CD1c-positive myeloid dendritic cell (primary cell): ENCODE results near the gene ARID4B.
"Not testable (repeated sequence)": the region's sequence is repeated elsewhere in the genome, so short reads cannot be mapped to it uniquely, and the experiment has no call there.

Source experiments
- DNase-seq: peaks from one replicate; pipeline ENCODE4 v3.0.0-alpha.2; 2016; ENCODE audit errors: extremely low spot score

ARID4B gene

DNA sequence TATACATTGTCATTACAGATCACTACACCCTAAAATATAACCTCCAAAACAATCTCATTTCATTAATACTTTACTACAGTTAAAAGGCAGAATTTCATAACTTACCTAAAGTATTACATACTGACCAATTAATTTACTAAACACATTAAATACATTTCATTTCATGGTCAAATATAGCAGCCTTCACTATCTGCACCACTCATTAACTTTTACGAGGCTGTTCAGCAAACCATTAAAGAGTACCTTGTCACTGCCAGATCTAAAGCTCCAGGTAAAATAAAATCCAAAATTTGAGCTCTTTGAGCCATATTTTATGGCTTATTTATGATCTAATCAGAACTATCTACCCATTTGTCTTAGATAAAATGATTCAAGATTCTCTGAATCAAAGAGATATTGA is 100.6 kb downstream of the ARID4B start:
- no peak for DNase-seq

DNA sequence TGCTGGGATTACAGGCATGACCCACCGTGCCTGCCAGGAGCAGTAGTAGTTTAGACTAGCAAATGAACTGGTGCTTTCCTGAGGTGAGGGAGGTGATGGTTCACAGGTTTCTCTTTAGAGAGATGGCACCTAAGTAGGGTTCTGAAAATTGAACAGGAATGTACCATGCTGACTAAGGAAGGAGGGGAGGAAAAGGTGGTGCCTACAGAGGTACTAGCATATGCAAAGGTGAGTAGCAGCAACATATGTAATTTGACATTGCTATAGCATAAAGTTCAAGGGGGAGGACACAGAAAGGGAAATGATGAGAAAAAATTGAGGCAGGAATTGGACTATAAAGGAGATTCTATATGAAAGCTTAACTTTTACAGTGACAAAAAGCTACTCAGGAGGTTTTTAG is 101.0 kb downstream of the ARID4B start:
- DNase-seq, result no peak

DNA sequence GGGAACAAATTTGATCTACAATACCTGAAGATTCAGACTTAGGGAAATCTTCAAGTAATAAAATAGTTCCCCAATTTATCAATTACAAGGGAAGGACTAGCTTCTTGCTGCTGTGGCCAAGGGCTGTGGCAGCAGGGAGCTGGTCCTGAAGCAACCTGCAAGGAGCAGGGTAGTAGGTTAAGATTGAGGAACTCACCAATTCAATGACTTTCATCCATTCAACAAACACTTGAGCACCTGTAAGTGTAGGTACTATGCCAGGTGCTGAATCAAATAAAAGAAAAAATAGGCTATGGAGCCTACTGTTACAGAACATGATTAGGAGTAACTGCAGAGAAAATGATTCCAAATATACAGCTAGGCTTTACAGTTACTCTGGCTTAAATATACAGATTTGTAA is 102.7 kb downstream of the ARID4B start:
- no peak for DNase-seq

GRCh38 chr1:235221653-235222375 is 106.2 kb downstream of the ARID4B start:
- no peak for DNase-seq

- no peak for DNase-seq
Observed at GRCh38 chr1:235215453-235215852, 112.5 kb downstream of the ARID4B start.

GRCh38 chr1:235214962-235215361 is 113.0 kb downstream of the ARID4B start:
- DNase-seq, result not testable (repeated sequence)

DNA sequence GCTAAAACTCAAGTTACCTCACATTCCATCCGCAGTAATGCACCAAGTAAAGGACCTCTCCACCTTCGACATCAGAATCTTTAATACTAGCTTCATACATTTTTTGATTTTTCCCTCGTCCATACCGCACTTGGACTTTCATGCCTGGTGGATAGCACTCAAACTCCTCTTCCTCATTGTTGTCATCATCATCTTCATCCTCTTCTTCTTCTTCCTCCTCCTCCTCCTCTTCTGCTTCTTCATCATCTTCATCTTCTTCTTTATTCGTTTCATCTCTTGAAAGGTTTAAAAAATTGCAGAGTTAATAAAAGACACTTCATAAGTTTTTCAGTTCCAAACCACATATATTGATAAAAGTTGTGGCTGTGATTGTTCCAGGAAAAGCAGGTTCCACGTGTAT is 114.2 kb downstream of the ARID4B start:
- no peak for DNase-seq

GRCh38 chr1:235211517-235211916 is 116.5 kb downstream of the ARID4B start:
- DNase-seq, result no peak

DNA sequence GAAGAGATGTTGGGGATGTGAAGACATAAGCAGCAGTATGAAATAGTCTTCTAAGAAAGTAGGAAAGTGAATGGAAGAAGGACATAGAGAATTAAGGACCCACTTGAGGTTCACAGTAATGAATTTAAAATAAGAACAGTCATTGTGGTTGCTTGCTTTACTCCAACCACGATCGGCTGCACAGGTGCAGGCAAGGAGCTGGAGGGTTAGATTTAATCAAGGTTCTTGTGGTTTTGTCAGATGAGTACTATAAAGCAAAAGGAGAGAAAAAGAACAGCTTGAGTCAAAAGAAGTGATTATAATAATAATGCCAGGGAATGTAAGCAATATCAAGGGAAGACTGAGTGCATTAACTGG is 120.8 kb downstream of the ARID4B start:
- no peak for DNase-seq

GRCh38 chr1:235206533-235207208 is 121.3 kb downstream of the ARID4B start:
- DNase-seq, result no peak

DNA sequence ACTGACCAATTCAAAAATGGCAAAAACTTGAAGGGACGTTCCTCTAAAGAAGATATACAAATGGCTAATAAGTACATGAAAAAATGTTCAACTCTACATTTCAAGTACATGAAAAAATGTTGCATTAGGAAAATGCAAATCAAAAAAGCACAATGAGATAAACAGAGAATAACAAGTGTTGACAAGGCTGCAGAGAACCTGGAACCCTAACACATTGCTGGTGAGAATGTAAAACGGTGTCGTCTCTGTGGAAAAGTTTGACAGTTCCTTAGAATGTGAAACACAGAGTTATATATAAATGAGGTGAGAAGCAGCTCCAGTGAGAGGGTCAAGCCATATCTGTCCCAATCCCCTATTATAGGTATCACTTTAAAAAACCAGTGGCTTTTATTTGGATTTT is 122.3 kb downstream of the ARID4B start:
- DNase-seq, result no peak

- no peak for DNase-seq
Observed at GRCh38 chr1:235203428-235203827, 124.6 kb downstream of the ARID4B start.

- not testable (repeated sequence) for DNase-seq
Observed at GRCh38 chr1:235202447-235202846, 125.5 kb downstream of the ARID4B start.

- DNase-seq, result no peak
Observed at GRCh38 chr1:235199441-235199840, 128.5 kb downstream of the ARID4B start.

DNA sequence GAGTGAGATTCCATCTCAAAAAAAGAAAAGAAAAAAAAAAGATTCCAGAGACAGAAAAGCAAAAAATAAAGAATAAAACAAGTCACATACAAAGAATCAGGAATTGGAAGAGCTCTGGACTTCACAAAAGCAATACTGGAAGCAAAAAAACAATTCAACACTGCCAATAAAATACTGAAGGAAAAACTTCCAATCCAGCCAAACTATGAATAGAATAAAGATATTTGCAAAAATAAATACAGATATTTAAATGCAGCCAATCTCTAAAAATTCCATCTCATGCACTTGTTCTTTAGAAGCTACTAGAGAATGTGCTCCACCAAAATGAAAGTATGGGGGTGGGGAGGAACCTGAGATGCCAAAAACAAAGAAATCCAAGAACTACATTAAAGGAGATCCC is 137.5 kb downstream of the ARID4B start:
- DNase-seq, result no peak

GRCh38 chr1:235187316-235187715 is 140.7 kb downstream of the ARID4B start:
- DNase-seq, result no peak

DNA sequence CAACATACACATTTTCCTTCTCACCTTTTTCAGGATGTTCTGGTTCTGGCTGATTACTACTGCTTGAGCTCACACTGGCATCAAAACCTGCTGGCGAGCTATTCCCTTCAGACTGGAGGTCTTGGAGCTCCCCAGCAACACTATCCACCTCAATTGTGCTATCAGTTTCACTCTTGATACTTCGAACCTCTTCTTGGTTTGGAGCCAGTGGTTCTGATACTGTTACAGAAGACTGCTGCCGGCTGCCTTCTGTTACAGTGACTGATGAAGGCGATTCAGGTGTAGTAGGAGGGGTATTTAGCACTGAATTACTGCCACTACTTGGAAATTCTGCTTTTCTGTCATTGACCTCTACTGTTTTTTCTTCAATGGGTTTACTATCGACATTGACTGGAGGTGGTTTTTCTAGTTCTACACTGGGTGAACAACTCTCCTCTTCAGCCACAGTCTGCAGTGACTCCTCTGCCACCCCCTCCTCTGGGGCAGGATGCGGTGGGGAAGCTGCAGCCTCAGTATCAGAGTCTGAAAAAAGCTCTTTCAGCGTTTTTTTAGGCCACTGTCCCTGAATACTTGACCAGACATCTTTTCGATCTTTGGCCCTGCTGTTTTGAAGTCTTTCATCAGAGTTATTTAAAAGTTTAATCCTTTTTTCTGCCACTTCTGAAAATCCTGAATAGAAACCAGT is 146.3 kb downstream of the ARID4B start:
- no peak for DNase-seq

- DNase-seq, result no peak
Observed at GRCh38 chr1:235180916-235181460, 147.0 kb downstream of the ARID4B start.

DNA sequence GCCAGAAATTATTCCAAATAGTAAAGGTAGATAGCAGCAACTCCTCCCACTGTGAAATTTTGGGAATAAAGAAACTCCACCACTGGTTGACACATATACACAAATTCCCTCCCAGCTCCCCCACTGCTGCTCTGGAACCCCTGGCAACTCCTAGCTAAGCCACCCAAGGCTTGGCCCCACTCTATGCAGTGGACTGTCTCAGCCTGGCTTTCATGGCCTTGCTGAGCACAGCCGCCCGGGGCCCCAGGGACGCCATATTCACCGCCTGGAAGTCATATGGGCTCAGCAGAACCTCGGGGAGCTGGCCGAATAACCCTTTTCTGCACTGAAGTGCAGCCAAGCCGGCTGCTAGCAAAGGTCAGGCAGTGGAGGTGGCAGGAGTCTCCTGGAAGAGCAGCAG is 151.5 kb downstream of the ARID4B start:
- no peak for DNase-seq

DNA sequence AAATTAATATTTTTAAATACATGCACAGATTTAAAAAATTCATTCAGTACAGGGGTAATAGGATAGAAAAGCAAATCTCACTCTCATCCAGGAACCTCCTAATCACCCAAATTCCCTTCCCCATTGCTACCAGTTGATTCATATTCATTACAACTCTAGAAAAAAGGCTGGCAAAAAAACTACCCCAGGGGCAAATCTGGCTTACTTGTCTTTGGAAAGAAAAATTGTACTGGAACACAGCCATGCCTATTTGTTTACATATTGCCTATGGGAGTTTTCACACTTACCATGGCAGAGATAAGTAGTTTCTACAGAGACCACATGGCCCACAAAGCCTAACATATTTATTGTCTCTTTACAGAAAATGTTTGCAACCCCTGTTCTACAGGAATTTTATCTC is 158.0 kb downstream of the ARID4B start:
- no peak for DNase-seq

GRCh38 chr1:235168375-235168774 is 159.6 kb downstream of the ARID4B start:
- DNase-seq, result no peak

GRCh38 chr1:235161685-235162327 is 166.2 kb downstream of the ARID4B start:
- DNase-seq, result no peak
